Kidney epithelial cell (primary cell): ENCODE data around the gene DHRSX. TPM values are rescaled to one million over a fixed set of nuclear protein-coding genes. Genes with fewer than 3 reads are reported as not detected.

Source experiments
- DNase-seq: peaks from one replicate; pipeline ENCODE4 v3.0.0-alpha.2; 2010; ENCODE audit warnings: low read depth
- H3K27me3 ChIP-seq: 2 replicates; pipeline ENCODE4 v1.6.0; 2011; ENCODE audit warnings: low read length; ENCODE audit not compliant: control insufficient read depth, insufficient read depth
- H3K36me3 ChIP-seq: 2 replicates; pipeline ENCODE4 v1.5.1; 2011; ENCODE audit warnings: low read length; ENCODE audit not compliant: control insufficient read depth, insufficient read depth
- H3K4me3 ChIP-seq: 2 replicates; pipeline ENCODE4 v1.5.1; 2011; ENCODE audit warnings: low read depth, mild to moderate bottlenecking, control low read depth, low read length
- total RNA-seq: library from RNA; depleted of rRNA; stranded (reverse); fragments of >200 nt; gene quantifications from 2 replicates; pipeline ENCODE4 v1.2.3, GENCODE V29; 2015
- TF ChIP-seq, protein P1 (sequence below): IDR thresholded peaks from 2 replicates; pipeline ENCODE4 v1.5.1; 2011; ENCODE audit warnings: mild to moderate bottlenecking, moderate library complexity, low read length, control low read depth, inconsistent platforms; ENCODE audit not compliant: insufficient read depth, poor library complexity, severe bottlenecking

Gene DHRSX
- total RNA-seq, 1 donor from 2014 or later: 31.2 TPM

DNA sequence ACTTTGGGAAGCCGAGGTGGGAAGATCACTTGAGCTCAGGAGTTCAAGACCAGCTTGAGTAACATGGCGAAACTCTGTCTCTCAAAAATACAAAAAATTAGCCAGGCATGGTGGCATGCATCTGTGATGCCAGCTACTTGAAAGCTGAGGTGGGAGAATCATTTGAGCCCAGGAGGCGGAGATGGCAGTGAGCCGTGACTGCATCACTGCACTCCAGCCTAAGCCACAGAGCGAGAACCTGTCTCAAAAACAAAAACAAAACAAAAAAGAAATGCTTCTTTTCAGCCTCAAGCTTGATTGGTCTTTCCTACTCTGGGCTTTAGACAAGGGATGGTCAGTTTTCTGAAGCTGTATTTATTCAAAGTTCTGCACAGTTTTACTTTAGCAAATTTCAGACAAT is 15.8 kb upstream of the DHRSX start:
- Histone ChIP-seq H3K27me3 (no peaks in the 10 kb centered on the region), H3K36me3 (no peaks in the 10 kb centered on the region), H3K4me3 (no peak overlapping the region)
- TF ChIP-seq, protein P1, sequence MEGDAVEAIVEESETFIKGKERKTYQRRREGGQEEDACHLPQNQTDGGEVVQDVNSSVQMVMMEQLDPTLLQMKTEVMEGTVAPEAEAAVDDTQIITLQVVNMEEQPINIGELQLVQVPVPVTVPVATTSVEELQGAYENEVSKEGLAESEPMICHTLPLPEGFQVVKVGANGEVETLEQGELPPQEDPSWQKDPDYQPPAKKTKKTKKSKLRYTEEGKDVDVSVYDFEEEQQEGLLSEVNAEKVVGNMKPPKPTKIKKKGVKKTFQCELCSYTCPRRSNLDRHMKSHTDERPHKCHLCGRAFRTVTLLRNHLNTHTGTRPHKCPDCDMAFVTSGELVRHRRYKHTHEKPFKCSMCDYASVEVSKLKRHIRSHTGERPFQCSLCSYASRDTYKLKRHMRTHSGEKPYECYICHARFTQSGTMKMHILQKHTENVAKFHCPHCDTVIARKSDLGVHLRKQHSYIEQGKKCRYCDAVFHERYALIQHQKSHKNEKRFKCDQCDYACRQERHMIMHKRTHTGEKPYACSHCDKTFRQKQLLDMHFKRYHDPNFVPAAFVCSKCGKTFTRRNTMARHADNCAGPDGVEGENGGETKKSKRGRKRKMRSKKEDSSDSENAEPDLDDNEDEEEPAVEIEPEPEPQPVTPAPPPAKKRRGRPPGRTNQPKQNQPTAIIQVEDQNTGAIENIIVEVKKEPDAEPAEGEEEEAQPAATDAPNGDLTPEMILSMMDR: no peak
- no peak for DNase-seq

DNA sequence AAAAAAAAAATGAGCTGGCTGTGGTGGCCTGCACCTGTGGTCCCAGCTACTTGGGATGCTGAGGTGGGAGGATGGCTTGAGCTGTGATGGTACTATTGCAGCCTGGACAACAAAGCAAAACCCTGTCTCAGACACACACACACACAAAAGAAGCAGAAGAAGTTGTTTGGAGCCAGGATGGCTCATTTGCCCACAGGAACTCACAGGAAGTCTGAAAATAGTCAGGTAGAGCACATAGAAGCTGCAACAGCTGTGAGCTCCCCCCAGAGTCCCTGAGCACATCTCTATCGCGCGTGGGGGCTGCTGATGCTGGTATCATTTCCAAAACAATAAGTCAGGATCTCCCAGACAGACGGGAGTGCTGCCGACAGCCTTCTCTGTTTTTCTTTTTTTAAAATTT is 13.4 kb upstream of the DHRSX start:
- DNase-seq: no peak
- Histone ChIP-seq H3K36me3 (no peaks in the 10 kb centered on the region), H3K27me3 (no peaks in the 10 kb centered on the region), H3K4me3 (no peak overlapping the region)
- TF ChIP-seq, protein P1: no peak

DNA sequence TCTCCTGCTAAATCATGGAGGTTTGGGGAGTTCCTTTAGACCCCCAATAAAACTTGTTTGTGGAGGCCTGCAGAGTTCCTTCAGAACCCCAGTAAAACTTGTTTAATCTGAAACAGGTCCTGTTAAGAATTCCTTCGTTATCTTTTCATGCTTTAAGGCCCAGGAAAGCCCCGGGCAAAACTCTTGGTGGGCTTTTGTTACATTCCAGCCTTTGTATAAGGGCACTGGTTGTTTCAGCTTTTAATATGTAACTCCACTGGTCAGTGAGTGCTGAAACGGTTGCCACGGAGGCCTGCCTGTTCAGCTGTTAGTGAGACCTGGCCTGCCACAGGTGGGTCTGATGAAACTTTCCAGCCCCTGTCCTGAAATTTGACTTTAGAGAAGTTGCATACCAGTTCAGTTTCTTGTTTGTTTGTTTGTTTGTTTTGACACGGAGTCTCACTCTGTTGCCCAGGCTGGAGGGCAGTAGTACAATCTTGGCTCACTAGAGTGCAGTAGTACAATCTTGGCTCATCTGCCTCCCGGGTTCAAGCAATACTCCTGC is 12.4 kb upstream of the DHRSX start:
- no peak overlapping the region for H3K4me3 ChIP-seq
- no peak for DNase-seq
- no peaks in the 10 kb centered on the region for H3K36me3 ChIP-seq
- TF ChIP-seq, protein P1: no peak
- H3K27me3 ChIP-seq: no peaks in the 10 kb centered on the region

DNA sequence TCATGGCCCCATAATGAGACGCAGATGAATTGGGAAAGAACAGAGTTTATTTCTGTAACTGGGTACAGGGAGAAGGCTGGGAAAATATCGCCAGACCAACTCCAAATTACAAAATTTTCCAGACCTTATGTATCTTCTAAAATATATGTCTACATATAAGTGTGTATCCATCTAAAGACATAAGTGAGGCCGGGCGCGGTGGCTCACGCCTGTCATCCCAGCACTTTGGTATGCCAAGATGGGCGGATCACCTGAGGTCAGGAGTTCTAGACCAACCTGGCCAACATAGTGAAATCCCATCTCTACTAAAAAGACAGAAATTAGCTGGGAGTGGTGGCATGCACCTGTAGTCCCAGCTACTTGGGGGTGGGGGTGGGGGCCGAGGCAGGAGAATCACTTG is 11.7 kb upstream of the DHRSX start:
- Histone ChIP-seq H3K27me3 (no peaks in the 10 kb centered on the region), H3K36me3 (no peaks in the 10 kb centered on the region), H3K4me3 (no peak overlapping the region)
- no peak for DNase-seq
- TF ChIP-seq, protein P1: no peak

DNA sequence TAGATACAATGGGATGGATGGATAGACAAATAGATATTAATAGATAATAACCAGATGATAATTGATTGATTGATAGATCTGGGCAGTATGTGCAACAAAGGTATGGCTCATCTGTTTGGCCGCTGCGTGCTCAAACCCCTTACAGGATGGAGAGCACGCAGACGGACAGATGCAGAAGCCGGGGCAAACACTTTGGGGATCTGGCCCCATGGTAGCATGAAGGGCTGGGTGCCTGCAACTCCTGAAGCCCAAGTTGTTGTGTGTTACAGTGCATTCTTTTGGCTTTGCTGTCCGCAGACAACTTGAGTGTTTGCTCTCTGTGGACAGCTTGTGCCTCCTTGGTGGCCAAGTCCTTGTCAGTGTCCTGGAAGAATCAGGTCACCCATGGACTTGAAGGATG is 10.6 kb upstream of the DHRSX start:
- Histone ChIP-seq H3K4me3 (no peak overlapping the region), H3K27me3 (no peaks in the 10 kb centered on the region), H3K36me3 (no peaks in the 10 kb centered on the region)
- TF ChIP-seq, protein P1: no peak
- DNase-seq: no peak

DNA sequence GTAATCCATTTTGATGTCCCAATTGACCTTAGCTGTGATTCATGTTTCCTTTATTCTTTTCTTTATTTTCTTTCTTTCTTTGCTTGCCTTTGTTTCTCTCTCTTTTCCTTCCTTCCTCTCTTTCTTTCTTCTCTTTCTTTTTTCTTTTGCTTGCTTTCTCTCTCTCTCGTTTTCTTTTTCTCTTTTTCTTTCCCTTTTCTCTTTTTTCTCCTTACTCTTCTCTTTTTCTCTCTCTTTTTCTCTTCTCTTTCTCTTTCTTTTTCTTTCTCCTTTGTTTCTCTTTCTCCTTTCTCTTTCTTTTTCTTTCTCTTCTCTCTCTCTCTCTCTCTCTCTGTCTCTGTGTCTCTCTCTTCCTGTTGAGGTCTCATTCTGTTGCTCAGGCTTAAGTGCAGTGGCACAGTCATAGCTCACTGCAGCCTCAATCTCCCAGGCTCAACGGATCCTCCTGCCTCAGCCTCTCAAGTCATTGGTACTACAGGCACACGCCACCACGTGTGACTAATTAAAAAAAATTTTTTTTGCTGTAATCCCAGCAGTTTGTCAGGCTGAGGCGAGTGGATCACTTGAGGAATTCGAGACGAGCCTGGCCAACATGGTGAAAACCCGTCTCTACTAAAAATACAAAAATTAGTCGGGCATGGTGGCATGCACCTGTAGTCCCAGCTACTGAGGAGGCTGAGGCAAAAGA is 8.0 kb upstream of the DHRSX start:
- no peak overlapping the region for H3K4me3 ChIP-seq
- TF ChIP-seq, protein P1: no peak
- H3K36me3 ChIP-seq: no peaks in the 10 kb centered on the region
- H3K27me3 ChIP-seq: no peaks in the 10 kb centered on the region
- DNase-seq: no peak
